Right renal pelvis (tissue), 4 donors: ENCODE measurements around the gene PAPOLA. TPM values are rescaled to one million over a fixed set of nuclear protein-coding genes. Genes with fewer than 3 reads are reported as not detected.
"Not testable (repeated sequence)": the region's sequence is repeated elsewhere in the genome, so short reads cannot be mapped to it uniquely, and the experiment has no call there.

Experiments used
- DNase-seq, 4 donors: peaks; one replicate each; pipeline ENCODE4 v3.0.0-alpha.2; 2013; ENCODE audit warnings: low read depth in 4 of 4, low spot score in 3 of 4, missing footprints in 1 of 4
- polyA plus RNA-seq, 4 donors: library from polyadenylated mRNA; unstranded; fragments of 120-200 nt; gene quantifications; one replicate each; pipeline ENCODE4 v1.2.1, GENCODE V29; 2013; ENCODE audit not compliant: insufficient read length in 4 of 4

The PAPOLA gene
- polyA plus RNA-seq, 4 donors = 180 to 239 (median 225) TPM

GRCh38 chr14:96501217-96501739 lies 904 bp upstream of the PAPOLA start:
- DNase-seq = peak in 1 of 4 donors; percentile 2

GRCh38 chr14:96502621-96503305 lies 581 bp downstream of the PAPOLA start:
- peak in 3 of 4 donors; percentile 18 to 28 (median 28) for DNase-seq

GRCh38 chr14:96503306-96503679 lies 1.1 kb downstream of the PAPOLA start:
- peak in 1 of 4 donors; percentile 2 for DNase-seq

GRCh38 chr14:96504353-96504752 lies 2.2 kb downstream of the PAPOLA start:
- DNase-seq = not testable (repeated sequence)

- DNase-seq = no peak
Observed at GRCh38 chr14:96507723-96508122, 5.5 kb downstream of the PAPOLA start.

- DNase-seq = no peak
Observed at GRCh38 chr14:96508900-96509299, 6.7 kb downstream of the PAPOLA start.

GRCh38 chr14:96509457-96510090 lies 7.4 kb downstream of the PAPOLA start:
- no peak for DNase-seq

GRCh38 chr14:96511146-96511545 lies 9.0 kb downstream of the PAPOLA start:
- DNase-seq = no peak

- DNase-seq = no peak
Observed at GRCh38 chr14:96511667-96512066, 9.5 kb downstream of the PAPOLA start.

GRCh38 chr14:96512122-96512521 lies 9.9 kb downstream of the PAPOLA start:
- no peak for DNase-seq

GRCh38 chr14:96512602-96513397 lies 10.6 kb downstream of the PAPOLA start:
- no peak for DNase-seq

- no peak for DNase-seq
Observed at GRCh38 chr14:96514694-96515093, 12.5 kb downstream of the PAPOLA start.

GRCh38 chr14:96515731-96516130 lies 13.5 kb downstream of the PAPOLA start:
- DNase-seq = no peak

GRCh38 chr14:96516351-96516750 lies 14.2 kb downstream of the PAPOLA start:
- no peak for DNase-seq

GRCh38 chr14:96519970-96520369 lies 17.8 kb downstream of the PAPOLA start:
- no peak for DNase-seq

GRCh38 chr14:96525452-96525851 lies 23.3 kb downstream of the PAPOLA start:
- DNase-seq = no peak

- DNase-seq = no peak
Observed at GRCh38 chr14:96532632-96533031, 30.4 kb downstream of the PAPOLA start.

- no peak for DNase-seq
Observed at GRCh38 chr14:96536807-96537206, 34.6 kb downstream of the PAPOLA start.

- no peak for DNase-seq
Observed at GRCh38 chr14:96538097-96538989, 36.2 kb downstream of the PAPOLA start.

GRCh38 chr14:96538990-96539317 lies 36.8 kb downstream of the PAPOLA start:
- peak in 1 of 4 donors; percentile 5 for DNase-seq
